ENCODE measurements around the gene EMC9. TPM values are rescaled to one million over a fixed set of nuclear protein-coding genes. Genes with fewer than 3 reads are reported as not detected.
A peak's percentile ranks its signal among the peaks of the same experiment; 100 is the strongest.

The EMC9 gene
- total RNA-seq, 4 donors from 2014 or later = 13.6 to 18.8 (median 16.3) TPM

DNA sequence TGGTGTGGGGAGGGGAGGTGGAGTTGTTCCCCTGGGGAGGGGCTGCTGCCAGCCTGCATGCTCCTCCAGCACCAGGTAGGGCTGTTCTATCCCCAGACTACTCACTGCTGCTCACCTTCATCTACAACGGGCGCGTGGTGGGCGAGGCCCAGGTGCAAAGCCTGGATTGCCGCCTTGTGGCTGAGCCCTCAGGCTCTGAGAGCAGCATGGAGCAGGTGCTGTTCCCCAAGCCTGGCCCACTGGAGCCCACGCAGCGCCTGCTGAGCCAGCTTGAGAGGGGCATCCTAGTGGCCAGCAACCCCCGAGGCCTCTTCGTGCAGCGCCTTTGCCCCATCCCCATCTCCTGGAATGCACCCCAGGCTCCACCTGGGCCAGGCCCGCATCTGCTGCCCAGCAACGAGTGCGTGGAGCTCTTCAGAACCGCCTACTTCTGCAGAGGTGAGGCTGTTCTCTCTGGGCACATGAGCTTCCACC, 23.2 kb upstream of the EMC9 start:
- peaks cover 23 to 30% of the 10 kb centered on the region in 2 donors for H3K4me1 ChIP-seq
- intact Hi-C loops (cut with DNase I; ENCODE audit: low total_unique reads) = loop anchor here (10.0 kb wide), 1 partner anchor 130 kb away; the partner anchor contains the start of genes DHRS1 and NOP9
- TF ChIP-seq, protein P1, sequence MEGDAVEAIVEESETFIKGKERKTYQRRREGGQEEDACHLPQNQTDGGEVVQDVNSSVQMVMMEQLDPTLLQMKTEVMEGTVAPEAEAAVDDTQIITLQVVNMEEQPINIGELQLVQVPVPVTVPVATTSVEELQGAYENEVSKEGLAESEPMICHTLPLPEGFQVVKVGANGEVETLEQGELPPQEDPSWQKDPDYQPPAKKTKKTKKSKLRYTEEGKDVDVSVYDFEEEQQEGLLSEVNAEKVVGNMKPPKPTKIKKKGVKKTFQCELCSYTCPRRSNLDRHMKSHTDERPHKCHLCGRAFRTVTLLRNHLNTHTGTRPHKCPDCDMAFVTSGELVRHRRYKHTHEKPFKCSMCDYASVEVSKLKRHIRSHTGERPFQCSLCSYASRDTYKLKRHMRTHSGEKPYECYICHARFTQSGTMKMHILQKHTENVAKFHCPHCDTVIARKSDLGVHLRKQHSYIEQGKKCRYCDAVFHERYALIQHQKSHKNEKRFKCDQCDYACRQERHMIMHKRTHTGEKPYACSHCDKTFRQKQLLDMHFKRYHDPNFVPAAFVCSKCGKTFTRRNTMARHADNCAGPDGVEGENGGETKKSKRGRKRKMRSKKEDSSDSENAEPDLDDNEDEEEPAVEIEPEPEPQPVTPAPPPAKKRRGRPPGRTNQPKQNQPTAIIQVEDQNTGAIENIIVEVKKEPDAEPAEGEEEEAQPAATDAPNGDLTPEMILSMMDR (IDR thresholded peaks at IDR 0.05 in 4 of 5, conservative IDR thresholded peaks at IDR 0.05 in 1 of 5) = no peak
- no peak for TF ChIP-seq POLR2A (IDR thresholded peaks at IDR 0.05)
- peaks cover 0 to 52% of the 10 kb centered on the region in 2 donors for H3K36me3 ChIP-seq
- H3K27ac ChIP-seq = no peak overlapping the region
- no peaks in the 10 kb centered on the region for H3K9me3 ChIP-seq
- ATAC-seq (no peak), DNase-seq (no peak)
- peaks cover 0 to 2% (median 0%) of the 10 kb centered on the region in 3 donors for H3K27me3 ChIP-seq
- in situ Hi-C loops (cut with MboI; ENCODE audit: low sequenced_read_pairs in 4 of 4) = loop anchor here in 1 of 4 donors (5.0 kb wide), 1 partner anchor 107 kb away; no protein-coding TSS in a partner anchor
- H3K4me3 ChIP-seq = no peak overlapping the region

DNA sequence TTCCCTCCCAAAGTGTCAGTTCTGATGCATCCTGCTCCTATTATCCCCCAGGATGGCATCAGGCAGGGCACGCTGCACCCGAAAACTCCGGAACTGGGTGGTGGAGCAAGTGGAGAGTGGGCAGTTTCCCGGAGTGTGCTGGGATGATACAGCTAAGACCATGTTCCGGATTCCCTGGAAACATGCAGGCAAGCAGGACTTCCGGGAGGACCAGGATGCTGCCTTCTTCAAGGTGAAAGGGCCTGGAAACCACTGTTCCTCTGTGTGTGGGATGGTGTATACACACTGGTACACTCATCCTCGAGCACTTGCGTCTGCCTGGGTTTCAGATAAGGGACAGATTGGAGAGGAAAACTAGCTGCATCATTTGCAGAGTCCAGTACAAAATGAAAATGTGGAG, 20.7 kb upstream of the EMC9 start:
- Histone ChIP-seq H3K27ac (peak overlapping the region; percentile 85 to 90 (median 89)), H3K9me3 (no peaks in the 10 kb centered on the region), H3K27me3 (no peaks in the 10 kb centered on the region), H3K36me3 (peaks cover 0 to 68% of the 10 kb centered on the region in 2 donors), H3K4me3 (peak overlapping the region; percentile 63 to 70 (median 66)), H3K4me1 (peaks cover 23 to 30% of the 10 kb centered on the region in 2 donors)
- DNase-seq (no peak), ATAC-seq (no peak)
- in situ Hi-C loops (cut with MboI; ENCODE audit: low sequenced_read_pairs in 4 of 4) (loop anchor here in 1 of 4 donors (5.0 kb wide), 1 partner anchor 105 kb away; no protein-coding TSS in a partner anchor), intact Hi-C loops (cut with DNase I; ENCODE audit: low total_unique reads) (loop anchor here (10.0 kb wide), 1 partner anchor 133 kb away; the partner anchor contains the start of genes DHRS1 and NOP9)
- TF ChIP-seq POLR2A (IDR thresholded peaks at IDR 0.05) = no peak
- TF ChIP-seq, protein P1 (IDR thresholded peaks at IDR 0.05 in 4 of 5, conservative IDR thresholded peaks at IDR 0.05 in 1 of 5) = no peak

DNA sequence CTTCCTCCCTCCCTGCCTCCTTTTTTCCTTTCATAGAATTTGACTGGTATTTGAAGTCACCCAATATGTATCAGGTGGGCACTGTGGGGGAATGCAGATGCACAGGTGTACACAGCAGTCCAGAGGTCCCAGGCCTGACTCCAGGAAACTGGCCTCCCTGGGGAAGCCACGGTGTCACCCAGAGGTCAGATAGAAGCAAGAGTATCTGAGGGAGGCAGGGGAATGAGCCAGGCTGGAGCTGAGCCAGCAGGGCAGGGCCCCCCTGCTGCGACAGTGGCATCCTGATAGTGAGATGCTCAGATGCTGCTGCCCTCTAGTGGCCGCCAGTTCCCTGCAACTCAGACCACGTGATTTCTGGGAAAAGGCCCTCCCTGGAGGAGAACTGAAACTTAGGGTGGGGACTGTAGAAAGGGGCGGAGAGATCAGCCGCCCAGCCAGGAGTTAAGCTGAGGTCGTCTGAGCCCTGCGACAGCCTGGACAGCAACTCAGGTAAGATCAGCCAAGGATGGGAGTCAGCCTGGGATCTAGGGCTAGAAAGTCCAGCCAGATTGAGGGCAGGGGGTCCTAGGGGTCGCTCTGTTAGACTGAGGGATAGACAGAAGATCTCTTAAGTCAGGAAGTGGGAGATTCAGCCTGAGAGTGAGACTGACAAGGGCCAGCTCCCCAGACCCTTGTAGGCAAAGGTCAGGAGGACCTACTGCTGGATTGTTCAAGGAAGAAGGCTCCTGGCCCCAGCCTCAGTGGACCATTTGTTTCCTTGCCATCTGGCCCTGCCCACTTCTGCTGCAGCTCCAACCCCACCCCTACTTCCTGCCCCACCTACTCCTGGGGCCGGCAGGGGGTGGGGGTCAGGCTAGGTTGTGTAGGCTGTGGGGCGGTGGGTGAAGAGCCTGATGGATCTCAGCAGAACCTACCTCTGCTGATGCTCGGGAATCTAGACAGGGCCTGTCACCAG, 19.7 kb upstream of the EMC9 start, which contains the start of gene IRF9:
Gene IRF9 (plus strand): TSS at position 416 of the 955 bp plus-strand sequence. CDS start 880 bp downstream, outside the sequence.
- H3K4me1 ChIP-seq = peaks cover 23 to 30% of the 10 kb centered on the region in 2 donors
- peak; percentile 84 to 94 for DNase-seq
- ATAC-seq = peak; percentile 96 to 97
- peak within 1 kb of the TSS; percentile 63 to 70 (median 66) for H3K4me3 ChIP-seq
- no peaks in the 10 kb centered on the region for H3K9me3 ChIP-seq
- in situ Hi-C loops (cut with MboI; ENCODE audit: low sequenced_read_pairs in 4 of 4) = loop anchor here in 1 of 4 donors (5.0 kb wide), 1 partner anchor 104 kb away; no protein-coding TSS in a partner anchor
- TF ChIP-seq, protein P1 (IDR thresholded peaks at IDR 0.05 in 4 of 5, conservative IDR thresholded peaks at IDR 0.05 in 1 of 5) = peak; percentile 90 to 95 (median 94)
- peak; percentile 14 to 49 for TF ChIP-seq POLR2A (IDR thresholded peaks at IDR 0.05)
- H3K27ac ChIP-seq = peak within 1 kb of the TSS; percentile 85 to 90 (median 89)
- no peaks in the 10 kb centered on the region for H3K27me3 ChIP-seq
- H3K36me3 ChIP-seq = peaks cover 0 to 74% of the 10 kb centered on the region in 2 donors
- intact Hi-C loops (cut with DNase I; ENCODE audit: low total_unique reads) = loop anchor here (1.0 to 10.0 kb wide), 6 partner anchors 14 to 134 kb away; partner anchors contain the start of genes DCAF11, DHRS1, IPO4 and NOP9

DNA sequence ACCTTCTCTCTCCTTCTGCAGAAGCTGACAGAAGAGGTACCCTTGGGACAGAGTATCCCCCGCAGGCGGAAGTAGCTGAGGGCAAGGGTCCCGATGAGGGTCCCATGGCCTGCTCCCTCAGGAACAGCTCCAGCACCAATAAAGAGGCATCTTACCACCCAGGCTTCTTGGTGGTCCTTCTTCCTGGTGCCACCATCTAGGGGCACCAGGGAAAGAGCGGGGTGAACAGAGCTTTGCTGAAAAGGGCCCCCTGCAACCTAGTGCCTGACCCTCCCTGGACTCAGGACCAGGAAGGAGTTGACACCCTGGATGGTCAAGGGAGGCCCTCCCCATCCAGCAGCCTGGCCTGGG, 19.1 kb upstream of the EMC9 start:
- intact Hi-C loops (cut with DNase I; ENCODE audit: low total_unique reads) (loop anchor here (2.0 to 10.0 kb wide), 4 partner anchors 46 to 134 kb away; partner anchors contain the start of genes DCAF11, DHRS1, NOP9 and NRL), in situ Hi-C loops (cut with MboI; ENCODE audit: low sequenced_read_pairs in 4 of 4) (loop anchor here in 1 of 4 donors (5.0 kb wide), 1 partner anchor 103 kb away; no protein-coding TSS in a partner anchor)
- no peak overlapping the region for H3K4me3 ChIP-seq
- TF ChIP-seq, protein P1 (IDR thresholded peaks at IDR 0.05 in 4 of 5, conservative IDR thresholded peaks at IDR 0.05 in 1 of 5) = no peak
- no peak for TF ChIP-seq POLR2A (IDR thresholded peaks at IDR 0.05)
- peaks cover 23 to 30% of the 10 kb centered on the region in 2 donors for H3K4me1 ChIP-seq
- no peaks in the 10 kb centered on the region for H3K9me3 ChIP-seq
- no peak for DNase-seq
- peak overlapping the region; percentile 85 to 90 (median 89) for H3K27ac ChIP-seq
- no peak for ATAC-seq
- peaks cover 0 to 74% of the 10 kb centered on the region in 2 donors for H3K36me3 ChIP-seq
- no peaks in the 10 kb centered on the region for H3K27me3 ChIP-seq
